Karpas-422 (cell line): ENCODE data around the gene CDK18. TPM values are rescaled to one million over a fixed set of nuclear protein-coding genes. Genes with fewer than 3 reads are reported as not detected.
"Not testable (repeated sequence)": the region's sequence is repeated elsewhere in the genome, so short reads cannot be mapped to it uniquely, and the experiment has no call there.

Experiments used
- DNase-seq: peaks from one replicate; pipeline ENCODE4 v3.0.0-alpha.2; 2015
- H2AFZ ChIP-seq: fragments of 200-600 bp; sonication (generic); 2 replicates; pipeline ENCODE4 v1.6.1; 2014; ENCODE audit warnings: antibody characterized with exemption, low read length, mixed read lengths
- H3K27ac ChIP-seq: fragments of 200-600 bp; sonication (generic); 2 replicates; pipeline ENCODE4 v1.5.1; 2014; ENCODE audit warnings: mild to moderate bottlenecking, low read length, moderate library complexity
- H3K27me3 ChIP-seq: fragments of 200-600 bp; sonication (generic); 2 replicates; pipeline ENCODE4 v1.6.1; 2014; ENCODE audit warnings: low read length, mixed read lengths
- H3K36me3 ChIP-seq: fragments of 200-600 bp; sonication (generic); 2 replicates; pipeline ENCODE4 v1.6.1; 2014; ENCODE audit warnings: low read length, mixed read lengths; ENCODE audit not compliant: insufficient read depth
- H3K4me1 ChIP-seq: fragments of 200-600 bp; sonication (generic); 2 replicates; pipeline ENCODE4 v1.6.1; 2014; ENCODE audit warnings: mild to moderate bottlenecking, low read length, mixed read lengths
- H3K4me2 ChIP-seq: fragments of 200-600 bp; sonication (generic); 2 replicates; pipeline ENCODE4 v1.6.1; 2014; ENCODE audit warnings: low read length, low read depth, mild to moderate bottlenecking; ENCODE audit not compliant: poor library complexity, severe bottlenecking
- H3K4me3 ChIP-seq: fragments of 200-600 bp; sonication (generic); 2 replicates; pipeline ENCODE4 v1.5.1; 2014; ENCODE audit warnings: mild to moderate bottlenecking, antibody characterized with exemption, low read length, mixed read lengths
- H3K79me2 ChIP-seq: fragments of 200-600 bp; sonication (generic); 2 replicates; pipeline ENCODE4 v1.6.1; 2014; ENCODE audit warnings: mild to moderate bottlenecking, low read length, mixed read lengths
- H3K9ac ChIP-seq: fragments of 200-600 bp; sonication (generic); 2 replicates; pipeline ENCODE4 v1.6.0; 2014; ENCODE audit warnings: low read length
- H3K9me2 ChIP-seq: fragments of 200-600 bp; sonication (generic), shearing (Covaris generic); replicated peaks from 2 replicates; pipeline ENCODE4 v1.6.0; 2014; ENCODE audit warnings: mild to moderate bottlenecking, low read length, moderate library complexity; ENCODE audit not compliant: insufficient read depth
- H3K9me3 ChIP-seq: fragments of 300-700, 200-600 bp; sonication (generic); 2 replicates; pipeline ENCODE4 v1.6.1; 2014; ENCODE audit warnings: low read length, mixed read lengths
- H4K20me1 ChIP-seq: fragments of 200-600 bp; sonication (generic); 2 replicates; pipeline ENCODE4 v1.6.1; 2014; ENCODE audit warnings: mild to moderate bottlenecking, antibody characterized with exemption, low read length, low read depth; ENCODE audit not compliant: insufficient read depth
- total RNA-seq: library from RNA; depleted of rRNA; stranded (reverse); fragments of >200 nt; shearing (Covaris generic); gene quantifications from 2 replicates; pipeline ENCODE4 v1.2.3, GENCODE V29; 2014; ENCODE audit warnings: low replicate concordance

CDK18 gene
- total RNA-seq, 1 experiment from 2014 or later, result 0.45 TPM

DNA sequence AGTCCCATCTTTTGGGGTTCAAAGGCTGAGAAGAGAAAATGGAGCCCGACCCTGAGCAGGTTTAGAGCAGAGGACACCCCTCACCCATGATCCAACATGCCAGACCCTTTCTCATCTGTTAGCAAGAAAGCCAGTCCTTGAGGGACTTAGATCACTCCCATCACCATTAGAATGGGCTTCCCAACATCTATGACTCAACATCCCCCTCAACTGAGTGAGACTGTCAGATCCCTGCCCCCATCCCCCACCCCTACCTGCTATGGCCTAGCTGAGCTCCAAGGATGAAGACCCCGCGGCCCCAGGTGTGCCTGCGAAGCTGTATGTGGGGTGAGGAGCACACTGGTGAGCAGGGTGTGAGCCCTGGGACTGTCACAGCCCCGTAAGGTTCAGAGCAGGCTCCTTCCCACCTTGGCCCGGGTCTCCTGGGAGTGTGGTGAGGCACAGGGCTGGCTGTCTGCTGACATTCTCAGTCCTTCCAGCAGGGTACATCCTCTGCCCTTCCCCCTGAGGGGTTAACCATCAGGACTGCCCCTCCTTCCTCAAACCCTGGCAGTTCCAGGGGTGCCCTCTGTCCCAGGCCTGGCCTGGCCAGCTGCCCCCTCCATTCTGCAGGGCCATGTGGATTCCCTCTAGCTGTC, 27.2 kb upstream of the CDK18 start:
- no peaks in the 10 kb centered on the region for H3K4me1 ChIP-seq

DNA sequence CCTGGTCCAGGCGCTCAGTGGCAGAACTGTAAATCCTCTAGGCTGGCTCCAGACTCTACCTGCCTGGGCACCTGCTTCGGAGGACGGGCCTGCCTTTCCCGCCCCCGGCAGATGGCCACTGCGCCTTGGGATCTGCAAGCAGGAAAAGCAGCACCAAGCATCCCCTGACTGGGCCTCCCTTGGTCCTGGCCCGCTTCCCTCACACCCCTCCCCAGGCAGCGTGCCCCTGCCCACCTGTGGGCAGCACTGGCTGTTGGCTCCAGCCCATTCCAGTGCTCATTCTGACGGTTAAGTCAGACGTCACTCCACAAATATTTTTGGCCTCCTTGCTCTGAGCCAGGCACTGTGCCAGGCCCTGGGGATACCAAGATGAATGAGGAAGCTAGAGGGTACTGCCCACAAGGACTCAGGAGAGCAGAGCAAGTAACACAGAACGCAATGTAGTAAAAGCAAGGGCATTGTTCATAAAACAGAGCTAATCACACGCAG, 26.7 kb upstream of the CDK18 start:
- Histone ChIP-seq H3K9me2 (no peaks in the 10 kb centered on the region), H3K9ac (no peak overlapping the region), H3K27me3 (no peaks in the 10 kb centered on the region; the same call in 1 of the 2 replicates), H3K79me2 (no peaks in the 10 kb centered on the region), H3K4me3 (no peak overlapping the region), H3K4me2 (no peak overlapping the region), H3K4me1 (no peaks in the 10 kb centered on the region), H2AFZ (no peak overlapping the region), H3K36me3 (no peaks in the 10 kb centered on the region), H3K27ac (no peak overlapping the region), H4K20me1 (no peaks in the 10 kb centered on the region), H3K9me3 (peaks cover 8% of the 10 kb centered on the region)
- no peak for DNase-seq

More for the DNA sequence above, 27.2 kb upstream of the CDK18 start:
- H3K4me3 ChIP-seq, result no peak overlapping the region
- no peaks in the 10 kb centered on the region; the same call in 1 of the 2 replicates for H3K27me3 ChIP-seq
- DNase-seq, result no peak
- H3K9me2 ChIP-seq, result no peaks in the 10 kb centered on the region
- H4K20me1 ChIP-seq, result no peaks in the 10 kb centered on the region
- H3K4me2 ChIP-seq, result no peak overlapping the region
- no peak overlapping the region for H3K9ac ChIP-seq
- peaks cover 8% of the 10 kb centered on the region for H3K9me3 ChIP-seq
- H2AFZ ChIP-seq, result no peak overlapping the region
- no peaks in the 10 kb centered on the region for H3K79me2 ChIP-seq
- H3K36me3 ChIP-seq, result no peaks in the 10 kb centered on the region
- no peak overlapping the region for H3K27ac ChIP-seq

DNA sequence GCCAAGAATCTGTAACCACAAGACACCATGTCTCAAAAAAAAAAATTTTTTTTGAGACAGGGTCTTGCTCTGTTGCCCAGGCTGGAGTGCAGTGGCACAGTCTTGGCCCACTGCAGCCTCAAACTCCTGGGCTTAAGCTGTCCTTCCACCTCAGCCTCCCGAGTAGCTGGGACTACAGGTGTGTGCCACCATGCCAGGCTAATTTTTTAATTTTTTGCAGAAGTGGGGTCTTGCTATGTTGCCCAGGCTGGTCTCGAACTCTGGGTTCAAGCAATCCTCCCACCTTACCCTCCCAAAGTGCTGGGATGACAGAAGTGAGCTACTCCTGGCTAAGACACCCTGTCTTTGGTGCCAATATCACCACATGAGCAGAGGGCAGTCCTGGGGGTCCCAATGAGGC, 25.5 kb upstream of the CDK18 start:
- DNase-seq, H3K27ac ChIP-seq, H2AFZ ChIP-seq, H3K4me2 ChIP-seq, H3K79me2 ChIP-seq, H3K4me1 ChIP-seq, H3K9ac ChIP-seq, H3K4me3 ChIP-seq, H4K20me1 ChIP-seq, H3K27me3 ChIP-seq, H3K9me2 ChIP-seq, H3K36me3 ChIP-seq, H3K9me3 ChIP-seq: not testable (repeated sequence)

DNA sequence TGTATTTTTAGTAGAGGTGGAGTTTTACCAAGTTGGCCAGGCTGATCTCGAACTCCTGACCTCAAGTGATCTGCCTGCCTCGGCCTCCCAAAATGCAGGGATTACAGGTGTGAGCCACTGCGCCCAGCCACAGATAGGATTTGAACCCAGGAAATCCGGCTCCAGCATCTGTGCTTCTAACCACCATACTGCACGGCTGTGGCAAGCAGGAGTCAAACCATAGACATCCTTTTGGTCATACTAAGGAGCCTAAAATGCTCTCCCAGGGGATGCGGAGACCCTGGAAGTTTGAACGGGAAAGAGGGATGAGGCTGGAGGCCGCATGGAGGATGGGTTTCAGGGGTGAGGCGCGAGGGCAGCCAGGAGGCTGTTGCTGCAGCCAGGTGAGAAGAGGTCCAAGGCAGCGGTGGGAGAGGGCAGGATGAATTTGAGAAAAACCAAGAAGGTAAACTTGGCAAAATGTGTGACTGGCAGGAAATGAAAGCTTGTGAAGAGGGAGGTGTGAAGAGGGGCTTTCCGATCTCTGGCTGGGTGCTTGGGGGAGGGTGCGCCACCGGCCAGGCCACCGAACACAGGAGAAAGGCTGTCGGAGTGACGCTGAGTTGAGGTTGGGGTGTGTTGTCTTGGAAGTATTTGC, 24.0 kb upstream of the CDK18 start:
- Histone ChIP-seq H3K9ac (no peak overlapping the region), H3K36me3 (no peaks in the 10 kb centered on the region), H3K4me3 (no peak overlapping the region), H3K79me2 (no peaks in the 10 kb centered on the region), H2AFZ (no peak overlapping the region), H3K4me1 (no peaks in the 10 kb centered on the region), H3K27me3 (no peaks in the 10 kb centered on the region; the same call in 1 of the 2 replicates), H3K27ac (no peak overlapping the region), H3K4me2 (no peak overlapping the region), H3K9me2 (no peaks in the 10 kb centered on the region), H4K20me1 (no peaks in the 10 kb centered on the region), H3K9me3 (peaks cover 7% of the 10 kb centered on the region)
- DNase-seq, result no peak

DNA sequence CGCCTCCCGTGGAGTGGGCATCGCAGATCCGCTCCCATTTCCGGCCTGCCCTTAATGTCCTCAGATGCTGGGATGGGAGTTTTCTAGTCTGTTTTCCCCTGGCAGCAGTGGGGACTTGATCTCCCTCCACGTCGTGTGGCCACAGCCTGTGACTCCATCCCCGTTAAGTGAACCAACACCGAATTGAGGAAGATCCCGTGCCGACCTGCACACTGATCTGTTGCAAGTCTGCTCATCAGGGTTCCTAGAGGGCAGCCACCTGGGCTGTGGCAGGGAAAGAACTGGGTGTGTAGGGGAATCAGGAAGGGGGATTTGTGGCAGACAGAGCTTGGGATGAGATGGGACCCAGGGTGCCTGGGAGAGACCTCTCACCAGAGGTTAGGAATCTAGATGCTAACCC, 23.3 kb upstream of the CDK18 start:
- H4K20me1 ChIP-seq, result no peaks in the 10 kb centered on the region
- no peak overlapping the region for H3K9ac ChIP-seq
- no peaks in the 10 kb centered on the region for H3K9me2 ChIP-seq
- H3K27ac ChIP-seq, result no peak overlapping the region
- H3K4me2 ChIP-seq, result no peak overlapping the region
- no peaks in the 10 kb centered on the region for H3K4me1 ChIP-seq
- H3K79me2 ChIP-seq, result no peaks in the 10 kb centered on the region
- no peak overlapping the region for H2AFZ ChIP-seq
- no peaks in the 10 kb centered on the region for H3K36me3 ChIP-seq
- H3K9me3 ChIP-seq, result no peaks in the 10 kb centered on the region; the same call in 1 of the 2 replicates
- H3K27me3 ChIP-seq, result no peaks in the 10 kb centered on the region
- H3K4me3 ChIP-seq, result no peak overlapping the region
- no peak for DNase-seq

DNA sequence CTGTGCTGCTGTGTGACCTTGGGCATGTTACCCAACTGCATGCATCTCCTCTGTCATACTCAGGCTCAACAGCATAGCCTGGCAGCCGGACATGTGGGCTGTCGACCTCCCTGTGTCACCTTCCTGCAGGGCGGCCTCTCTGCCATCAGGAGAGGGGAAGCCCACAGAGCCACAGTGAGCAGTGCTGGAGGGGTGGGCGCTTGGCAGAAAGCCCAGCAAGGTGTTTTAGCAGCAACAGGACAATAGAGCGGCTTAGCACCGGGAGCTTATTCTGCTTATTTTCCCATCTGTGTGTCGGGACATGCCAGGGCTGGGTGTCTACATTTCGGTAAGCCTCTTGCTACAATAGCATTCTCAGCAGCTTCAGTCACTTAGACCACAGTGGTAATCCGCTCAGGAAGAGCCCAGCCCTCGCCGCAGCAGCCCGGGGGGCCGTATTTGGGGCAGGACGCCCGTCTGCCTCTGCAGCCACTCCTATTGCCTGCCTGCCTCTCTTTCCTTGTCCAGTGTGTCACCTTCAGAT, 22.8 kb upstream of the CDK18 start:
- Histone ChIP-seq H4K20me1 (no peaks in the 10 kb centered on the region), H2AFZ (no peak overlapping the region), H3K27ac (no peak overlapping the region), H3K4me3 (no peak overlapping the region), H3K27me3 (no peaks in the 10 kb centered on the region), H3K9me3 (no peaks in the 10 kb centered on the region), H3K36me3 (no peaks in the 10 kb centered on the region), H3K9ac (no peak overlapping the region), H3K79me2 (no peaks in the 10 kb centered on the region), H3K4me2 (no peak overlapping the region), H3K9me2 (no peaks in the 10 kb centered on the region), H3K4me1 (no peaks in the 10 kb centered on the region)
- no peak for DNase-seq

DNA sequence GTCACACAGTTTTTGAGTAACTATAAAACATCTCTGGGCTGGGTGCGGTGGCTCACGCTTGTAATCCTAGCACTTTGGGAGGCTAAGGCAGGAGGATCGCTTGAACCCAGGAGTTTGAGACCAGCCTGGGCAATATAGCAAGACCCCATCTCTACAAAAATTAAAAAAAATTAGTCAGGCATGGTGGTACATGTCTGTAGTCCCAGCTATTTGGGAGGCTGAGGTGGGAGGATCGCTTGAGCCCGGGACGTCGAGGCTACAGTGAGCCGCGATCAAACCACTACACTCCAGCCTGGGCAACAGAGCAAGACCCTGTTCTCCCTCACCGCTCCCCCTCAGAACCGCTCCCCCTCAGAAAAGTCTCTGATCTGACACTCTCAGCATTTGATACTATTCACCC, 21.9 kb upstream of the CDK18 start:
- not testable (repeated sequence) for H3K79me2 ChIP-seq, H3K4me1 ChIP-seq, H3K27ac ChIP-seq, H3K36me3 ChIP-seq, H4K20me1 ChIP-seq, H3K9me3 ChIP-seq, H3K9me2 ChIP-seq, H3K27me3 ChIP-seq, H3K4me2 ChIP-seq, H3K4me3 ChIP-seq, H2AFZ ChIP-seq, DNase-seq, H3K9ac ChIP-seq

DNA sequence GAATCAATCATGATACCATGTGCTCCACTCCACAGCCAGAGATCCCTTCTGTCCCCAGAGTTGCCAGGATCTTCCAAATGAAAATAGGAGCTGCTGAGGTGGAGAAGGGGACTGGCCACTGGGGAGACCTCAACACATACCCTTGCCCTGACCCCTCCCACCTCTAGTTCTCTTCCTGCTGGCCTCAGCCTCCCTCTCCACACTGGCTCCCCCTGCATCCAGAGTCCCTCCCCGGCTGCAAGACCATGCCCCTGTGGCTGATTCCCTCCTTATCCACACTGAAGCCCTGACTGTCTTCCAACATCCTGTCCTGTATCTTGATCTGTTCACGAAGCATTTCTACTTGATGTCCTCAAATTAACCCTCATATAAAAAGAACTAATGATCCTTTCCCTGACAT, 21.1 kb upstream of the CDK18 start:
- Histone ChIP-seq H3K79me2 (no peaks in the 10 kb centered on the region), H3K36me3 (no peaks in the 10 kb centered on the region), H2AFZ (no peak overlapping the region), H3K4me2 (no peak overlapping the region), H3K9me3 (no peaks in the 10 kb centered on the region), H3K27me3 (no peaks in the 10 kb centered on the region), H4K20me1 (no peaks in the 10 kb centered on the region; the same call in 1 of the 2 replicates), H3K4me1 (no peaks in the 10 kb centered on the region), H3K4me3 (no peak overlapping the region), H3K9me2 (no peaks in the 10 kb centered on the region), H3K27ac (no peak overlapping the region), H3K9ac (no peak overlapping the region)
- no peak for DNase-seq
